Astrocyte (in vitro differentiated cells and primary cell): Measurements from ENCODE around the gene MRPL3. TPM values are rescaled to one million over a fixed set of nuclear protein-coding genes. Genes with fewer than 3 reads are reported as not detected.

Experiments used
- DNase-seq: peaks from one replicate; pipeline ENCODE4 v3.0.0-alpha.2; 2010; ENCODE audit warnings: low read depth
- FAIRE-seq: peaks from 2 replicates; lab custom pipeline; 2011; peaks lifted over from hg19 to GRCh38; lab: Jason Lieb, UNC
- H2AFZ ChIP-seq: 2 replicates; pipeline ENCODE4 v1.6.0; 2012; ENCODE audit warnings: low read depth, low read length, inconsistent platforms
- H3K27ac ChIP-seq: 2 replicates; pipeline ENCODE4 v1.5.1; 2011; ENCODE audit warnings: low read depth, low read length, inconsistent platforms
- H3K27me3 ChIP-seq: 2 replicates; pipeline ENCODE4 v1.6.0; 2011; ENCODE audit warnings: low read length, inconsistent platforms; ENCODE audit not compliant: insufficient read depth
- H3K36me3 ChIP-seq: 2 replicates; pipeline ENCODE4 v1.5.1; 2011; ENCODE audit warnings: low read length, inconsistent platforms; ENCODE audit not compliant: insufficient read depth
- H3K4me1 ChIP-seq: 2 replicates; pipeline ENCODE4 v1.5.1; 2011; ENCODE audit warnings: low read length, inconsistent platforms; ENCODE audit not compliant: insufficient read depth
- H3K4me2 ChIP-seq: 2 replicates; pipeline ENCODE4 v1.6.0; 2012; ENCODE audit warnings: low read length, inconsistent platforms
- H3K4me3 ChIP-seq: 2 replicates; pipeline ENCODE4 v1.5.1; 2011; ENCODE audit warnings: low read depth, mild to moderate bottlenecking, low read length, inconsistent platforms; ENCODE audit not compliant: insufficient read depth
- H3K79me2 ChIP-seq: 2 replicates; pipeline ENCODE4 v1.6.0; 2012; ENCODE audit warnings: mild to moderate bottlenecking, low read length, inconsistent platforms; ENCODE audit not compliant: insufficient read depth
- H3K9ac ChIP-seq: 2 replicates; pipeline ENCODE4 v1.6.0; 2012; ENCODE audit warnings: mild to moderate bottlenecking, low read length, inconsistent platforms
- H3K9me3 ChIP-seq: 2 replicates; pipeline ENCODE4 v1.5.1; 2012; ENCODE audit warnings: low read depth, mild to moderate bottlenecking, low read length, inconsistent platforms; ENCODE audit not compliant: insufficient read depth
- H4K20me1 ChIP-seq: 2 replicates; pipeline ENCODE4 v1.6.0; 2012; ENCODE audit warnings: low read length, inconsistent platforms; ENCODE audit not compliant: insufficient read depth
- H3K27ac Mint-ChIP-seq: one replicate; pipeline ENCODE4 v1.8.0; 2021; ENCODE audit warnings: mild to moderate bottlenecking, mixed read lengths; ENCODE audit not compliant: unreplicated experiment
- H3K27me3 Mint-ChIP-seq: one replicate; pipeline ENCODE4 v1.8.0; 2021; ENCODE audit warnings: low read depth, mixed read lengths; ENCODE audit not compliant: unreplicated experiment
- H3K36me3 Mint-ChIP-seq: one replicate; pipeline ENCODE4 v1.8.0; 2021; ENCODE audit warnings: low read depth, mixed read lengths; ENCODE audit not compliant: unreplicated experiment
- H3K4me1 Mint-ChIP-seq: one replicate; pipeline ENCODE4 v1.8.0; 2021; ENCODE audit warnings: low read depth, mixed read lengths; ENCODE audit not compliant: unreplicated experiment
- H3K4me3 Mint-ChIP-seq: one replicate; pipeline ENCODE4 v1.8.0; 2021; ENCODE audit warnings: mild to moderate bottlenecking, moderate library complexity, mixed read lengths; ENCODE audit not compliant: unreplicated experiment
- H3K9me3 Mint-ChIP-seq: one replicate; pipeline ENCODE4 v1.8.0; 2021; ENCODE audit warnings: mild to moderate bottlenecking, mixed read lengths; ENCODE audit not compliant: unreplicated experiment
- EZH2 ChIP-seq: IDR thresholded peaks from 2 replicates; pipeline ENCODE4 v1.6.1; 2012; ENCODE audit warnings: mild to moderate bottlenecking, low read length, inconsistent platforms; ENCODE audit not compliant: insufficient read depth
- total RNA-seq: library from RNA; stranded (reverse); gene quantifications from 2 replicates; pipeline ENCODE4 v1.2.1, GENCODE V29; 2021
- TF ChIP-seq, protein P1 (sequence below): IDR thresholded peaks from 2 replicates; pipeline ENCODE4 v1.5.1; 2011; ENCODE audit warnings: low read depth, mild to moderate bottlenecking, inconsistent platforms, low read length, moderate library complexity; ENCODE audit not compliant: insufficient read depth

The MRPL3 gene
- total RNA-seq, 1 donor from 2014 or later, result 76.1 TPM

DNA sequence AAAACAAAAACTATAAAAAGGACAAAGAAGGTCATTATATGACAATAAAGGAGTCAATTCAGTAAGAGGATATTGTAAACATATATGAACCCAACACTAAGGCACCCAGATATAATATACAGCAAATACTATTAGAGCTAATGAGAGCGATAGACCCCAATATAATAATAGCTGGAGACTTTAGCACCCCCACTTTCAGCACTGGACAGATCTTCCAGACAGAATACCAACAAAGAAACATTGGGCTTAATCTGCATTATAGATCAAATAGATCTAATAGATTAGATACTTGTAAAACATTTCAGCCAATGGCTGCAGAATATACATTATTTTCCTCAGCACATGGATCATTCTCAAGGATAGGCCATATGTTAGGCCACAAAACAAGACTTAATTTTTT, 67.8 kb downstream of the MRPL3 start:
- H3K4me3 Mint-ChIP-seq, result no peak overlapping the region
- H2AFZ ChIP-seq, result no peak overlapping the region
- H3K4me3 ChIP-seq, result no peak overlapping the region
- no peaks in the 10 kb centered on the region for H3K36me3 Mint-ChIP-seq
- TF ChIP-seq EZH2, result no peak
- TF ChIP-seq, protein P1, sequence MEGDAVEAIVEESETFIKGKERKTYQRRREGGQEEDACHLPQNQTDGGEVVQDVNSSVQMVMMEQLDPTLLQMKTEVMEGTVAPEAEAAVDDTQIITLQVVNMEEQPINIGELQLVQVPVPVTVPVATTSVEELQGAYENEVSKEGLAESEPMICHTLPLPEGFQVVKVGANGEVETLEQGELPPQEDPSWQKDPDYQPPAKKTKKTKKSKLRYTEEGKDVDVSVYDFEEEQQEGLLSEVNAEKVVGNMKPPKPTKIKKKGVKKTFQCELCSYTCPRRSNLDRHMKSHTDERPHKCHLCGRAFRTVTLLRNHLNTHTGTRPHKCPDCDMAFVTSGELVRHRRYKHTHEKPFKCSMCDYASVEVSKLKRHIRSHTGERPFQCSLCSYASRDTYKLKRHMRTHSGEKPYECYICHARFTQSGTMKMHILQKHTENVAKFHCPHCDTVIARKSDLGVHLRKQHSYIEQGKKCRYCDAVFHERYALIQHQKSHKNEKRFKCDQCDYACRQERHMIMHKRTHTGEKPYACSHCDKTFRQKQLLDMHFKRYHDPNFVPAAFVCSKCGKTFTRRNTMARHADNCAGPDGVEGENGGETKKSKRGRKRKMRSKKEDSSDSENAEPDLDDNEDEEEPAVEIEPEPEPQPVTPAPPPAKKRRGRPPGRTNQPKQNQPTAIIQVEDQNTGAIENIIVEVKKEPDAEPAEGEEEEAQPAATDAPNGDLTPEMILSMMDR, result no peak
- H3K9me3 ChIP-seq, result no peaks in the 10 kb centered on the region
- H3K4me1 Mint-ChIP-seq, result no peaks in the 10 kb centered on the region
- no peaks in the 10 kb centered on the region for H4K20me1 ChIP-seq
- peaks cover 1% of the 10 kb centered on the region for H3K9me3 Mint-ChIP-seq
- no peaks in the 10 kb centered on the region for H3K4me1 ChIP-seq
- H3K27ac Mint-ChIP-seq, result no peak overlapping the region
- no peak overlapping the region for H3K9ac ChIP-seq
- no peak overlapping the region for H3K4me2 ChIP-seq
- H3K27ac ChIP-seq, result no peak overlapping the region
- DNase-seq (no peak), FAIRE-seq (no peak)
- no peaks in the 10 kb centered on the region for H3K27me3 ChIP-seq
- H3K36me3 ChIP-seq, result no peaks in the 10 kb centered on the region
- H3K79me2 ChIP-seq, result no peaks in the 10 kb centered on the region
- H3K27me3 Mint-ChIP-seq, result peaks cover 1% of the 10 kb centered on the region

DNA sequence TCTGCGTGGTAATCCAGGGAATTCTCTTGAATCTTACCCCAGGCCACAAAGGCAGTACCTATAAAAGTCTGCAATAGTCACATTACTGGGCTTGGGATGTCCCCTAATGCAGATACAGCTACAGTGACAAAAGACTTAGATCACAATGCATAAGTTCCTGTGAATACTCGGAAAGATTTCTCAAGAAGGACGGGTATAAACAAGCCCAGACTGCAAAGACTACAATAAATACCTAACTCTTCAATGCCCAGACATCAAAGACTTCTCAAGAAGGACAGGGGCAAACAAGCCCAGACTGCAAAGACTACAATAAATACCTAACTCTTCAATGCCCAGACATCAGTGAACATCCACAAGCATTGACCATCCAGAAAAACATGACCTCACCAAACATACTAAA, 70.3 kb downstream of the MRPL3 start:
- no peak overlapping the region for H3K27ac ChIP-seq
- no peaks in the 10 kb centered on the region for H3K36me3 ChIP-seq
- H3K4me2 ChIP-seq, result no peak overlapping the region
- Mint-ChIP-seq H3K27me3 (peaks cover 4% of the 10 kb centered on the region), H3K27ac (no peak overlapping the region), H3K4me3 (no peak overlapping the region), H3K4me1 (no peaks in the 10 kb centered on the region), H3K36me3 (no peaks in the 10 kb centered on the region), H3K9me3 (peaks cover 2% of the 10 kb centered on the region)
- H2AFZ ChIP-seq, result no peak overlapping the region
- TF ChIP-seq, protein P1, result no peak
- TF ChIP-seq EZH2, result no peak
- DNase-seq (no peak), FAIRE-seq (no peak)
- H4K20me1 ChIP-seq, result no peaks in the 10 kb centered on the region
- no peak overlapping the region for H3K4me3 ChIP-seq
- no peaks in the 10 kb centered on the region for H3K4me1 ChIP-seq
- H3K79me2 ChIP-seq, result no peaks in the 10 kb centered on the region
- H3K9me3 ChIP-seq, result no peaks in the 10 kb centered on the region
- no peak overlapping the region for H3K9ac ChIP-seq
- H3K27me3 ChIP-seq, result no peaks in the 10 kb centered on the region

DNA sequence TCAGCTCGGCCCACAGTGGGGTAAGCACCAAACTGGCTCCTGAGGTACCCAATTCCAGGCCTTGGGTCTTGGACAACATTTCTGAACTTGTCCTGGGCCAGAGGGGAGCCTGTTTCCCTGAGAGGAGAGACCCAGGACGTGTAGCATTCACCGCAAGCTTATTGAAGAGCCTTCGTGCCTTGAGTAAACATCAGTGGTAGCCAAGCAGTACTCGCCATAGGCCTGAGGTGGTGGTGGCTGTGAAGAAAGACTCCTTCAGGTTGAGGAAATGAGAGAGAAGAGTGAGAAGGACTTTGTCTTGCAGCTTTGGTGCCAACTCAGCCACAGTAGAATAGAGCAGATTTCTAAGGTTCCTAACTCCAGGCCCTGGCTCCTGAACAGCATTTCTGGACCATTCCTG, 71.0 kb downstream of the MRPL3 start:
- Mint-ChIP-seq H3K27ac (no peak overlapping the region), H3K27me3 (peaks cover 4% of the 10 kb centered on the region), H3K9me3 (peaks cover 2% of the 10 kb centered on the region), H3K4me1 (no peaks in the 10 kb centered on the region), H3K4me3 (no peak overlapping the region), H3K36me3 (no peaks in the 10 kb centered on the region)
- no peaks in the 10 kb centered on the region for H3K27me3 ChIP-seq
- no peak overlapping the region for H3K4me2 ChIP-seq
- no peak overlapping the region for H3K4me3 ChIP-seq
- no peak overlapping the region for H3K27ac ChIP-seq
- H3K4me1 ChIP-seq, result no peaks in the 10 kb centered on the region
- no peak for TF ChIP-seq EZH2
- TF ChIP-seq, protein P1, result no peak
- H4K20me1 ChIP-seq, result no peaks in the 10 kb centered on the region
- H3K9me3 ChIP-seq, result no peaks in the 10 kb centered on the region
- no peaks in the 10 kb centered on the region for H3K79me2 ChIP-seq
- no peak for FAIRE-seq
- no peak for DNase-seq
- no peak overlapping the region for H3K9ac ChIP-seq
- H2AFZ ChIP-seq, result no peak overlapping the region
- H3K36me3 ChIP-seq, result no peaks in the 10 kb centered on the region
